ENCODE results near the gene RPS14.
"Not testable (repeated sequence)": the region's sequence is repeated elsewhere in the genome, so short reads cannot be mapped to it uniquely, and the experiment has no call there.

- TF ChIP-seq CTCF (conservative IDR thresholded peaks at IDR 0.05; ENCODE audit: low read length); EZH2phosphoT487 (IDR thresholded peaks at IDR 0.05; ENCODE audit: borderline replicate concordance): not testable (repeated sequence)
Observed at GRCh38 chr5:150476568-150476967, 27.0 kb upstream of the RPS14 start.

Measured in Loucy (cell line).